CD4-positive, alpha-beta T cell treated with Interleukin-10 for 1 hour (primary cell): Measurements from ENCODE around the gene MSX1.

Source experiments
- DNase-seq: peaks from one replicate; pipeline ENCODE4 v3.0.0-alpha.2; 2020

The MSX1 gene

DNA sequence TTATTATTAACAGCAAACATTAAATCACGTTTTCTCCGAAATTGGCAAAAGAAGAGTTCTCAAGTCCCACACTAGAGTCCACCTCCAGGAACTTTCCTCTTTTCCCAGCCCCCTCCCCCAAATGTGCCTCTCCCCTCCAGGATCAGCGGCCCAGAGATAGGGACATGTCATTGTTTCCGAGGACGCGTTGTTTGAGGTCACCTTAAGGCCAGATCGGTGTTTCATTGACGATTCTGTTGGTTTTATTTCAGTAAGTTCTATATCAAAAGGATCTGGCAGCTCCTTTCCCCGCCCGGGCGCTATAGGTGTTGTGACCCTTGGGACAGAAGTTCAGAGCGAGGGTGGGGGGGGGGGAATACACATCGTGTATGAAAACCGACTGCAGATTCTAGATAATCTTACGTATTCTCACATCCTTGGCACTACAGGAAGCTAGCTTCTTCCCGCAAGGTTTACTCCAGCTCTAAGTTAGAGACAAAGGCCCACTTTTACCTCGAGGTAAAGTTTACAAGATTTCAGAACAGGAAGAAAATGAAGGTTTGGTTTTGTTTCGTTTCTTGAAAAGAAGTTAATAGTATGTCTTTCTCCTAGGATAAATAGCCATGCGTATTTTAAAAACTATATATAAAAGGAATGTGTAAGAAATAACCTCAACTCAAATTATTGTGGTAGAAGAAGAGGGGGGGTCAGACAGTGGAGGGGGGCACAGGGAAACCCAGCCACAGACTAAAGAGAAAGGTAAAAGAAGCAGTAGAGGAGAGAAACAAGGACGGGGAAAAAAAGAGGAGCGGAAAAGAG is 739 bp upstream of the MSX1 start:
- no peak for DNase-seq

DNA sequence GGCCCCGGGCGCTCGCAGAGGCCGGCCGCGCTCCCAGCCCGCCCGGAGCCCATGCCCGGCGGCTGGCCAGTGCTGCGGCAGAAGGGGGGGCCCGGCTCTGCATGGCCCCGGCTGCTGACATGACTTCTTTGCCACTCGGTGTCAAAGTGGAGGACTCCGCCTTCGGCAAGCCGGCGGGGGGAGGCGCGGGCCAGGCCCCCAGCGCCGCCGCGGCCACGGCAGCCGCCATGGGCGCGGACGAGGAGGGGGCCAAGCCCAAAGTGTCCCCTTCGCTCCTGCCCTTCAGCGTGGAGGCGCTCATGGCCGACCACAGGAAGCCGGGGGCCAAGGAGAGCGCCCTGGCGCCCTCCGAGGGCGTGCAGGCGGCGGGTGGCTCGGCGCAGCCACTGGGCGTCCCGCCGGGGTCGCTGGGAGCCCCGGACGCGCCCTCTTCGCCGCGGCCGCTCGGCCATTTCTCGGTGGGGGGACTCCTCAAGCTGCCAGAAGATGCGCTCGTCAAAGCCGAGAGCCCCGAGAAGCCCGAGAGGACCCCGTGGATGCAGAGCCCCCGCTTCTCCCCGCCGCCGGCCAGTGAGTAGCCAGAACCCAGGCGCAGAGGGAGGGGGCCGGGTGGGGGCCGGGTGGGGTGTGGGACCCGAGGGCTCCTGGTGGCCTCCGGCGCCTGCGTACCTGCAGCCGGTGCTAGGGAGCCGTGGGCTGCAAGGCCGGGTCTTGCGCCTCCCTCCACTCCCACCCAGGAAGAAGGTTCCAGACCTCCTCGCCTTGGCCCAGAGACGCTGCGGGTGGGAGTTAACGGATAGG is 534 bp downstream of the MSX1 start:
- no peak for DNase-seq

DNA sequence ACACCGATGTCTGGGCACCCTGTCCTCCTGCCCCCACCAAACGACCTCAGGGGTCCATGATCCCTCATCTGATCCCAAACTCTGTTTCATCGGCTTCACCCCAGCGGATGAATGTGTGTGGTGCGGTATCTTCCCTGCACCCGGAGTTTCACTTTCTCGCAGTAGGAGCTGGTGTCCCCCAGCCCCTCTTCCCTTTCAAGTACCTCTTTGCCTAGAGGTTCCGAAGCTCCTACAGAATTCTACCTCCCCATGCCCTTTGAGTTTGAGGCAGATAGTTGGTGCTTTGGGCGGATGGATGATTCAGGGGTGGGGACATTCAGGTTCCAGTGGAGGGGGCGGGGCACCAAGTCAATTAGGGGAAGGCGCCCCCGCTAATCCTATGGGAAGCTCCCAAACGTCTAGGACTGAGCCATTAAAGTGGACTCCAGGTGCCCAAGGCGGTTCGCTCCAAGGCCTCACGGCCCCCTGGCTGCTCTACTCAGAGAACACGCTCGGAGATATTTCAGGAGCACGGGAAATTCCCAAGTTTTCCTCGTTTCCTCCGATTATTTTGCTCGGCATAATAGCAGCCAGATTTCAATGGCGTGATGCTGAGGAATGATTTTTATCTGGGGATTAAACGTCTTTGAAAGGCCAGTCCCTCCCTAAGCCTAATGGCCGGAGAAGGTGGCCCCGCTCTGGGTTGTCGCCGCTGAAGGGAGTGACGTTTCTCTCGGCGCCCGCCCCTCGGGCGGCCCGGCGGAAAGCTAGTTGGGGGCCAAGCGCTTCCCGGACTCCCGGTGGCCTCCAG is 1.3 kb downstream of the MSX1 start:
- DNase-seq, result no peak

DNA sequence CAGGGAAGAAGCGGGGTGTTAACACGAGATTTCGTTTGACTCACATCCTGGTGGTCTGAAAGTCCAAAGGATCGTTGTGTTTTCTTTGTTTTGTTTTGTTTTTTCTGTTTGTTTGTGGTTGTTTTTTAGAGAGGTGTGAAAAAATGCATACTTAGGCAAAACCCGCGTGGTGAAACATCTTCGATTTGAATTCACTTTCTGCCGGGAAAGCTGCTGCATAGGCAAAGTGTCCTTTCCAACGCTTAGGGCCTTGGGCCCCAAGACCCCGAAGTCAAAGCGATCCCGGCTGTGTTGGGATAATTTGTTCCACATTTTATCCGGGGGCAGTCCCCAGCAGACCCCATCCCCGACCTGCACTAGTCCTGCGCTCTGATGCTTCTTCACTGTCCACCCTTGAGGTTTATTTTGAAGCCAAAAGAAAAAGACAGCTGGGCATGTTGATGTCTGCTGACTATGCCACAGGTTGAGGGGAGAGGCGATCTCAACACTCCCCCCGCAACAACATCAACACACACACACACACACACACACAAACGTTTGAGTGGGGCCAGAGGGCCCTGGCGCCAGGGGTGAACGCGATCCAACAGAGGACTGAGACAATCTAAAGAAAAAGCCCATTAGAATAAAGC is 2.0 kb downstream of the MSX1 start:
- no peak for DNase-seq

DNA sequence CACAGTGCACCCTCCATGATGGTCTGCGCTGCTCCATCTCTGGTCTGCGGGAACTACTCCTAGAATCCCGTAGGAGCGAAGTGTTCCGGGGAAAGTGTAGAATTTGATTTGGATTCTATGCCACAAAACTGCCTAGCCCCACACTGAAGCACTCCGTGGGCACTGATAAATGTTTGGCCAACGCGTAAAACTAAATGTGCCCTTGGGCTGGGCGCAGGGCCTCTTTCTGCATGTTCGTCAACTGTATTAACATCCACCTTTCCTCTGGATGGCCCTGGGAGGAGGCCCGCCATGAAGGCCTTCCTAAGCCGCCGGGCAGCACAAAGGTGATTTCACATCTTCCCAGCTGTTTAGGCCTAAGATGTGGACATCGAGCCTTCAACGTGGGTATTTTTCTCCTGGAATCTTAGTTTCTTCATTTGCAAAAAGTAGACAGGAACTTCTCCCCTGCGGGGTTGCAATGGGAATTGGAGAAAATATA is 2.6 kb downstream of the MSX1 start:
- no peak for DNase-seq

DNA sequence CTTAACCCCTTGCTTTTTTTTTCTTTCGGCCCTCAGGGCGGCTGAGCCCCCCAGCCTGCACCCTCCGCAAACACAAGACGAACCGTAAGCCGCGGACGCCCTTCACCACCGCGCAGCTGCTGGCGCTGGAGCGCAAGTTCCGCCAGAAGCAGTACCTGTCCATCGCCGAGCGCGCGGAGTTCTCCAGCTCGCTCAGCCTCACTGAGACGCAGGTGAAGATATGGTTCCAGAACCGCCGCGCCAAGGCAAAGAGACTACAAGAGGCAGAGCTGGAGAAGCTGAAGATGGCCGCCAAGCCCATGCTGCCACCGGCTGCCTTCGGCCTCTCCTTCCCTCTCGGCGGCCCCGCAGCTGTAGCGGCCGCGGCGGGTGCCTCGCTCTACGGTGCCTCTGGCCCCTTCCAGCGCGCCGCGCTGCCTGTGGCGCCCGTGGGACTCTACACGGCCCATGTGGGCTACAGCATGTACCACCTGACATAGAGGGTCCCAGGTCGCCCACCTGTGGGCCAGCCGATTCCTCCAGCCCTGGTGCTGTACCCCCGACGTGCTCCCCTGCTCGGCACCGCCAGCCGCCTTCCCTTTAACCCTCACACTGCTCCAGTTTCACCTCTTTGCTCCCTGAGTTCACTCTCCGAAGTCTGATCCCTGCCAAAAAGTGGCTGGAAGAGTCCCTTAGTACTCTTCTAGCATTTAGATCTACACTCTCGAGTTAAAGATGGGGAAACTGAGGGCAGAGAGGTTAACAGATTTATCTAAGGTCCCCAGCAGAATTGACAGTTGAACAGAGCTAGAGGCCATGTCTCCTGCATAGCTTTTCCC is 3.4 kb downstream of the MSX1 start:
- DNase-seq, result no peak

DNA sequence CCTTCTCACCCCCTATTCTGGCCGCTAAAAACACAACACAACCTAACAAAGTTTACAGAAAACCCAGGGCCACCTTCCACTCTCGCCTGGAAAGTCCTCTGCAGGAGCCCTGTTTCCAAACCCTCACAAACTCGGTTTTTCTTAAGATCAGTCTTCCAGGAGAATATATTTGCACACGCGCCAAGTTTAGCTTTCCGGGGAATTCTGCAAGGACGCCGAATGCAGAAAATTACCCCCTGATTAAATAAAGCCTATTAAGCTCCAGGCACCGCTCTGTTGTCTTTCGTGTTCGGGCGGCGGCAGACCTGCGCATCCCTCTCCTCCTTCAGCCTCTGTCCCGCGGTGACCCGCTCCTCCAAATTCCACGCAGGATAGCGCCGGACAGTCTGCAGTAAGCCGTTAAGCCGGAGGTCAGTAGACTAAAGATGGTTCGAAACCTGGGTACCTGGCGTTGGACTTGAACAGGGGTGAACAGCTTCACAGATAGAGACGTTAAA is 5.0 kb downstream of the MSX1 start:
- no peak for DNase-seq

DNA sequence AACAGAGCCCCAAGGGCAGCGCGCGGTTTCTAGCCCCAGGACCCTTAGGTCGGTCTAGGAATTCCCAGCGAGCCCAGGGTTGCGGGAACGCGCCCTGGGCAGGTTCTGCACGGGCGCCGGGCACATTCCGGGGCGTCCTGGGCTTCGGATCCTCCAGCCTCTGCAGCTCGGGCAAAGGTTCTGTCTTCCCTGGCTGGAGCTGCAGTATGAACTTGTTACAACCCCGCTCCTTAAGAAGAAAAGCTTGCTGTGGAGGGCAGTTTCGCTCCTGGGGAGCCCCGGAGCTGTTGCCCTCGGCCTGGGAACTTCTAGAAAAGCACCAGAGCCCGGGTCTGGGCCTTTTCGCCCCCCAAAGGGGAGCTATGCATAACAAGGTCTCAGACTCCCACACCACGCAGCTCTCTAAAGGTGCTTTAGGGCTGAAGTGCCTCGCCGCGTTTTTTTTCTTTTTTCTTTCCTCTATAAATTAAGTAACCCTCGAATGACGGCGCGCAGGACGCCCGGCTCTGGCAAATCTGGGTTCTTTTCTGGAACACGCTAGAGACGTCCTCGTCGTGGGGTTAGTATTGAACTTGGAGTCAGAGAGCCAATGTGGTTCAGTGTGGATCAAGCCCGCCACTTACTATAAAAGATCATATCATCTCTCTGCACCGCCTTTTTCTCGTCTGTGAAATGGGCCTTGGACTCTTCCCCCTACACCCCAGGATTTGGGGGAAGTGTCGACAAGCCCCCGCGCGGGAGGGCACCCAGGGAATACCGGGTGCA is 5.7 kb downstream of the MSX1 start:
- DNase-seq, result no peak

DNA sequence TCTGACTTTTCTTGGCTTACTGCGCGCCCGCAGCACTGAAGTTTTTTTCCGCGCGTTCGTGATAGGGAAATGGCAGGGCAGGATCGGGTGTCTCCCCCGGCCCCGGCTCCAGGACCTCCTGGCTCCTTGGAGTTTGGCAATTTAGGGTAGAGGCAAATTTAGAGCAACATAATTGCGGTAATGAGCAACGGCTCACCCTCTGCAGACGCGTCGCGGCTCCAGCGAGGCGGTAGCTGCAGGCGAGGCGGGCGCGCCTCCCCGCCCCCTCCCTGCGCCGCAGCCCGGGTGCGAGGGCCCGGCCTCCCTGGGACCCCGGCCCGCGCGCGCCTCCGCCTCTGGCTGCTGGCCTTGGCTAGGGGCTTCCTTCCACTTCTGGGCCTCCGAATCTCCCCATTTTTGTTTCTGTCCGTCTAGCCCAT is 6.2 kb downstream of the MSX1 start:
- DNase-seq, result no peak

DNA sequence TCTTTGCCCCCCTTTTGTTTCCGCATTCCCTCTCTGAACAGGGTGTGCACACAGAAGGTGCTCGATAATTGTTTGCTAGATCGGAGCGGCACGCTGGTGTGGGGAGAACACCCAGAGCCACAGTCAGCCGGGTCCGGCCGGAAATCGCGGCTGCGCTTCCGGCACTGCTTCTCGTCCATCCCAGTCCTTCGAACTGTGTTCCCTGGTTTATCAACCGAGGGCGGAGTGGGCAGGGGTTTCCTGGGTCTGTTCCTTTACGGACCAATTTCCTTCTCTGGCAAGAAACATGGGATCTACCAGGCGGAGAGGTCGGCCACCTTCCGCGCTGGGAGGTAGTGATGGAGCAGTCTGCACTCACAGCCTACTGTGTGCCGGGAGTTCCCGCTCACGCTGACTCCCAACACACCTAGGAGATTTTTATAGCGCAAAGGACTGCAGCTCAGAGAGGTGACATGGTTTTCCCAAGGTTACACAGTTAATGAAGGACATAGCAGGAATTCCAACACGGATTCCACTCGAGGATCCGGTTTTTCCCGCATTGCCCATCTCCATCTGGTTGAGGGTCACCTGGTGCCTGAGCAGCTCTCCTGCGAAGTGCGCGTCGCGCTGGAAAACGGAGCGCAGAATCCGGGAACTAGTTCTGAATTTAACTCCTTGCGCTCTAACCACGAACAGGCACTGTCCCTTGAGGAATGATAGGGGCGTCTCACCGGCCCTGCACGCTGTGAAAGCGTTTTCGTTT is 6.8 kb downstream of the MSX1 start:
- no peak for DNase-seq

DNA sequence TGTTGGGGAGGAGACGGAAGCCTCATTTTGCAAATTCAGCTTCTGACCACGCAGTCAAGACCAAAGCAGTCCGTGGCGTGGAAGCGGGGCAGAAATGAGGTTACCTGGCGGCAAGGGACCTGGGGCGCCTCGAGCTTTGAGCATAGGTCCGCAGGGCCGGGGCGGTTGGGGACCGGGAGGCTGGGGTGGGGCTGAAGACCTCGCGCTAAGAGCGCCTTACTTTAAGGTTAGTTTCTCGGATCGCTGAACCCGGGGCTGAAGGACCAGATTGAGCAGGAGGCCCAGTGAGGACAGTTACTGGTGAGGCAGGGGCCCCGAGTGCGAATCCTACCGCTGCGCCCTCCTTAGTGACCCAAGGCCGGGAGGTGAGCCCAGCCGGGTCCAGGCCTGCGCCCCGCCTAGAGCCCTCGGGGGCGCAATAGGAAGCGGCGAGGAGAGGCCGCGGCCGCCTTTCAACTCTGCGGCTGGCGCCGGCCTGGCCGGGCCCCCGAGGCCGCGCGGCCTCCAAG is 7.5 kb downstream of the MSX1 start:
- DNase-seq, result no peak

DNA sequence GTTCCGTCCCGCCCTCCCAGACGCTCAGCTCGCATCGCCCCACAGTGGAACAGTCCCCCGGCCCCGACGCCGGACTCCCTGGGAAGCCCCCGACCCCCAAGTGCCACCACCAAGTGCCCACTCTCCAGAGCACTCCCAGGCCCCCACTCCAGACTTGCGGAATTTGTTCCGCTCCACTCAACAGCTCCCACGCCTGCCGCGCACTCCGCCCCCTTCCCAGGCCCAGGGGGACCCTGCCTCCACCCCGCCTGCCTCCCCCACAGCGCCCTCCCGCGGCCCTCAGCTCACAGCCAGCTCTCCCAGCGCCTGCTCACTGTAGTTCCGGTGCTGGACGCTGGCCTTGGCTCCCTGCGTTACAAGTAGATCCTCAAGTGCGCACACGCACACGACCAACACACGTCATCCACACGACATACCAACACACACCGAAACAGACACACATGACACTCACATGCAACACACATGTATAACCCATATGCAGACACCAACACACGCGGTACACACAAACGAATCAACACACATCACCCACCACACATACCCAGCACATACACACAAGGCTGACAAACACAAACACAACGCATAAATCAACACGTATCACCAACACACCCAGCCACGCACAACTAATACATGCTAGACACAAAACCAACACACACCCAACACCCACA is 8.0 kb downstream of the MSX1 start:
- DNase-seq, result no peak

DNA sequence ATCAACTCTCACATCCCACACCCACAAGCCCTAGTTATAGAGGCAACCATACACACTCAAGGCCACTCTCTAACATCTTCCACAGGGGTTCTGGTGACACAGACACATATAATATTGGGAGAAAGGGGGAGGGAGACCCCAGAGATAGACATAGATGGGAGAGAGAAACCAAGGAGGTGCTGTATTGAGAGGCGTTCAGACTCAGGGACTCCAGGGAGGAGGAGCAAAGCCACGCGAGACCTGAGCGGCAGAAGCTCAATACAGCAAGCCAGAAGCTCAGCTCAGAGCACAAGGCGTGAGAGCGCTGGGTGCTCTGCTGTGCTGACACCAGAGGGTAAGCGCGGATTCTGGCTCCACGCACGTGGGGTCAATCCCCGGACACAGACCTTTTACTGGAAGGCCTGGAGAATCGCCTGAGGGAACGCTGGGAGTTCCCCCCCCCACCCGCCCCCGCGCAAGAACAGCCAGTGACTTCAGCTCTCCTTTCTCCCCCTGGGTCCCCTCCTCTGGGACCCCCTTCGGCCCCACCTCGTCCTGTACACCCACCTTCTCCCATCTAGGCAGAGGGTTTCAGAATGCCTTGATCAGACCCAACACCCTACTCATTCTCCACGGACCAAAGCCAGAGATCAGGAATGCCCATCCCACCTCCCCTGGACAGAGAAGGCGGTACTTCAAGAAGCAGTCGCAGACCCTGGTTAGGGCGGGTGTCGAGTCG is 8.7 kb downstream of the MSX1 start:
- no peak for DNase-seq

DNA sequence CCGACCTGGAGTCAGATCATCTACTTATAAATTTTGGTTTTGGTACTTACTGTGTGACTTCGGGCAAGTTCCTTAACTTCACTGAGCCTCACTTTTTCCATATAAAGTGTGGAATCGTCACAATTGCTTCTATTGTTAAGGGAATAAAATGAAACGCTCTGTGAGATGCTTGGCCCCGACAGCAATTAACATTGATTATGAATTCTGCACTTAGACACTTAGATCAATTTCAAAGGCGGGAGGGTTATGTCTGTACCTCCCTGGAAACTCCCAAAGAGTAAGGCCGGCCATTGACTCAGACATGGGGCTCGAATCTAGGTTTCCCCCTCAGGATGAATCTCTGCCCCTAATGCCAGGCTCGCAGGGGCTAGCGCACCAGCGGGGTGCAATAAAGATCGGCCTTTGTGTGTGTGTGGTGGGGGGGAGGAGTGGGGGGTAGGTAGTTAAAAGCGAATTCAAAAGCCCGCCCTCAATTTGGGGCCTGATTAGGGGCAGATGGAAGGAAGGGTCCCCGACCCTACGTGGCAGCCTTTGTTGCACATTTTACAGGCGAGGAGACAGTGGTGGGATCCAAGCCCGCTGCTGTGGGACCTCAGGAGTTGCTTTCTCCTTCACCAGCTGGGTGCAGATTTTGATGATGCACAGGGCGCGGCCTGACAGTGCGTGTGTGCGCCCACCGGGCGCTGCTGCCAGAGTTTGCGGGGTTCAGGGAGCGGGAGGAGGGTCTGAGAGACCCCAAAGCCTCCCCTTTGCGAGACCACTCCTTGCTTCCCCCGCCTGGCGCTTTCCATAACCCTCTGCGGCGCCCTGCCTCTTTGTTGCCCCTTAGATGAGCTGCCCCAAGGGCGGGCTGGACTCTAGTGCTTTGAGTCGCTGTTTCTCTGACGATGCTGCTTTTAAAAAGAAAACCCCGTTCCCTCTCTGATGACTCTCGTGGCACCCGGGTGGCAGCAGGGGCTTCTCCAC is 9.6 kb downstream of the MSX1 start:
- no peak for DNase-seq

DNA sequence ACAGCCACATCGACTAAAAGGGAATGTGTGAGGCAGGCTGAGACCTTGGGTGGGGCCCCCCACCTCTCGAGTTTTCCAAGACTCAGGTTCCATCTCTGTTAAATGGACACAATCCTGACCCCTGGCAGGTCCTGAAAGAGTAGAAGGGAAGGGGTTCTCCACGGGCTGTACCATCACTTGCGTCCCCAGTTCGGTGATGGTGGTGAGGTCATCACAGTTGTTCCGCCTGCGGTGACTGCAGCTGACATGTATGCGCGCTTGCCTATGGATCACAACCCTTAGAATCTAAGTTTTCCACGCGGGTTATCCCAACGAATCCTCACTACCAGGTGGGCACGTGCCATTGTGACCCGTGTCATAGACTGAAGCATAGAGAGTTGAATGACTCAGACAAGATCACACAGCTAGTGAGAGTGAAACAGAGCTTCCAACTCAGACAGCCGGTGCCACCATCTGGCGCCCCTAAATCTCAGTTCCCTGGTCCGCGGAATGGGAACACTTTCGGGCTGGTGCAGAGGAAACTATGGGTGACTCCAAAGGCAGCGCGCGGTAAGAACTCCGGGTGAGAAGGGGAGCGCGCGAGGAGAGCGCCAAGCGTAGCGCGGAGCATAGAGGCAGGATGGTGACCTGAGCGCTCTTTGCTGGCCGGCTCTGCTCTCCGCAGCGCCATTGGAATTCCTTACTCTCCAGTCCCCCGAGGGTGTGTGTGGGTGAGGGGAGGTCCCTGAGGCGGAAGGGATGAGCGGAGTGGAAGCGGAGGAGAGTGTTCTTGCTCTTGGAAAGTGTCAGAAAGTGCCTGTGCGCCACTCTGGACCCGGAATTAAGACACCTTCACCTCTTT is 10.5 kb downstream of the MSX1 start:
- DNase-seq, result no peak

DNA sequence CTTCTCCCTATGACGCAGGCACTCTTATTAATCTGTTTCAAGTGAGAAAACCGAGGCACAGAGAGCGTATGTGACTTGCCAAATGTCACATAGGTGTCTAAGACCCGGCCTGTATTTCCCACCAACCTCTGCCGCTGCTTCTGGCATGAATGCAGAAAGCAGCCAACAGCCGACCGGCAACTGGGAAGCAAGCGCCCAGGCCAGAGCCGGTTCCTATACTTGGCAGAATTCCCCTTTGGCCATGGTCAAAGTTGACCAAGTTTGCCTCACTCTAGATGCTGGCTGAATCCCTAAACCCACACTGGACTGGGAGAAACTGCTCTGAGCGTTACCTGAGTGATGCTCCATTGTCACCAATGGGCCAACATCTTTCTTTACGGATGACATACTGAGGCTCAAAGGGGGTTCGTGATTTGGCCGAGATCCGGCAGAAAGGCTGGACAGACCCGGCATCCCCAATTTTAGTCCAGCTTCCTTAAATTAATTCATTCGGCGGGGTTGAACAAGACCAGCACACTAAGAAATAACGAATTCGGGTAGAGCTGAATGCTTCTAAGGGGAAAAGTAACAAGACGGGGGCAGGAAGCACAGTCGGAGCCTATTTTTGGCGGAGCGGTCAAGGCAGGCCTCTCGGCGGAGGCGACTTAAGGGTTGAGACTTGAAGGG is 11.2 kb downstream of the MSX1 start:
- no peak for DNase-seq
